Heart right ventricle (tissue), 16 donors: Measurements from ENCODE around the gene STAT6. TPM values are rescaled to one million over a fixed set of nuclear protein-coding genes. Genes with fewer than 3 reads are reported as not detected.
A peak's percentile ranks its signal among the peaks of the same experiment; 100 is the strongest.

Source experiments
- ATAC-seq, 8 donors: fragments of 200-7000 bp; cut with Tn5 transposase; one replicate each; pipeline ENCODE4 v1.9.1; 2020; ENCODE audit warnings: mild to moderate bottlenecking in 8 of 8, moderate library complexity in 8 of 8, moderate number of reproducible peaks in 1 of 8
- DNase-seq, 2 donors: peaks; one replicate each; pipeline ENCODE4 v3.0.0-alpha.2; 2020
- H3K27ac ChIP-seq, 10 donors: fragments of 200-600 bp; sonication (generic) in 2 of 10; one replicate each; pipeline versions ENCODE4 v1.5.0 to v1.8.0; 2020 to 2022; ENCODE audit warnings: mild to moderate bottlenecking in 3 of 10
- H3K27me3 ChIP-seq, 7 donors: fragments of 200-600 bp; one replicate each; pipeline ENCODE4 v1.8.0; 2021 to 2022; ENCODE audit warnings: mild to moderate bottlenecking in 2 of 7
- H3K36me3 ChIP-seq, 9 donors: fragments of 200-600 bp; sonication (generic) in 1 of 9; one replicate each; pipeline versions ENCODE4 v1.5.0 to v1.8.0; 2020 to 2022; ENCODE audit warnings: mild to moderate bottlenecking in 2 of 9
- H3K4me1 ChIP-seq, 9 donors: fragments of 200-600 bp; sonication (generic) in 1 of 9; one replicate each; pipeline versions ENCODE4 v1.5.0 to v1.8.0; 2020 to 2022; ENCODE audit warnings: mild to moderate bottlenecking in 4 of 9
- H3K4me3 ChIP-seq, 10 donors: fragments of 200-600 bp; sonication (generic) in 2 of 10; one replicate each; pipeline versions ENCODE4 v1.5.0 to v1.8.0; 2020 to 2022; ENCODE audit warnings: mild to moderate bottlenecking in 7 of 10, moderate library complexity in 2 of 10
- H3K9me3 ChIP-seq, 11 donors: fragments of 200-600 bp in 10 of 11; sonication (generic) in 2 of 11; one replicate each; pipeline versions ENCODE4 v1.5.0 to v1.8.0; 2013 to 2022; ENCODE audit warnings: mild to moderate bottlenecking in 2 of 11, control low read depth in 1 of 11, moderate library complexity in 1 of 11
- CTCF ChIP-seq, 9 donors: fragments of 200-600 bp; sonication (generic) in 2 of 9; IDR thresholded peaks; one replicate each; pipeline versions ENCODE4 v1.5.0 to v1.8.0; 2021 to 2022; ENCODE audit warnings: antibody characterized with exemption in 9 of 9, mild to moderate bottlenecking in 5 of 9, moderate library complexity in 1 of 9
- WGBS, 2 donors: extraction: QIAGEN DNeasy Blood & Tissue Kit; methylation state at CpG; one replicate each; pipeline ENCODE4 v1.1.7; 2013; ENCODE audit warnings: inconsistent platforms in 1 of 2; 5-methylcytosine and 5-hydroxymethylcytosine counted together
- intact Hi-C, 10 donors: fragments of 100-400 bp; cut with DNase I; formaldehyde crosslinking; loops; one replicate each; pipeline versions ENCODE4 v1.11.1 to v1.14.2; 2022
- polyA plus RNA-seq, 2 donors: library from polyadenylated mRNA; stranded (reverse); fragments of 200-250 nt; gene quantifications; one replicate each; pipeline ENCODE4 v1.2.3, GENCODE V29; 2013
- total RNA-seq, 10 donors: library from RNA; stranded (reverse); fragmentation: NEBNext Ultra II Directional in 3 of 10; extraction: Animal tissue kit (Norgen Biotek cat#: 25700) in 3 of 10; gene quantifications; one replicate each; pipeline versions ENCODE4 v1.2.1 to v1.2.4, GENCODE V29; 2021 to 2023
- donor health status: Arrhythmogenic right ventricular cardiomyopathy.
- donor health status: ischemic (EF 13 %, LVEDD 7.1; RV severe dilation, severe dysfunction).
- donor health status: healthy with polysubstance abuse.
- donor health status: DM: no; HTN: yes; CAD: no.
- donor health status: DM: no; HTN: no; CAD: no.
- donor health status: ischemic (EF 25% LVEDD 6.9; RV normal size, moderate dysfunction).
- donor health status: ischemic (EF 25% LVEDD 5.7; RV mildly dilated, moderate dysfunction).
- donor health status: healthy.
- donor health status: DM: yes; HTN: yes; CAD: no.
- donor health status: Ischemic cardiomyopathy.
- donor health status: ischemic (EF 35%, LVEDD 5.7; RV mildly dilated, moderate dysfunction).
- donor health status: nonischemic (EF 11% LVEDD 7.7; RV severe dilation, severe dysfunction).
- donor health status: DM: yes; HTN: yes; CAD: no.
- donor health status: PGD.
- donor health status: ischemic (EF 29% LVEDD 5.4; RV normal size, mild dysfunction).
- donor health status: nonischemic (EF 23%, LVEDD 6.1; RV moderate dilation, normal function).

STAT6 gene
- total and polyA plus RNA-seq, 12 donors: 23.3 to 77.8 (median 38.0) TPM

GRCh38 chr12:57159311-57159710 lies 48.1 kb upstream of the STAT6 start:
- ATAC-seq: peak in 5 of 8 donors; percentile 2 to 33 (median 21)
- H3K36me3 ChIP-seq: peaks cover 0 to 100% (median 73%) of the 10 kb centered on the region in 9 donors
- no peaks in the 10 kb centered on the region for H3K9me3 ChIP-seq
- DNase-seq: no peak
- intact Hi-C loops: no loop called here
- no peak for TF ChIP-seq CTCF (IDR thresholded peaks at IDR 0.05)
- 84 to 85% methylated on average over 4 of the region's 4 CpGs for WGBS, 2 donors
- no peak overlapping the region for H3K4me3 ChIP-seq
- H3K4me1 ChIP-seq: peaks cover 0 to 80% (median 11%) of the 10 kb centered on the region in 9 donors
- peak overlapping the region in 5 of 10 donors; percentile 9 to 91 (median 41) for H3K27ac ChIP-seq
- no peaks in the 10 kb centered on the region for H3K27me3 ChIP-seq

DNA sequence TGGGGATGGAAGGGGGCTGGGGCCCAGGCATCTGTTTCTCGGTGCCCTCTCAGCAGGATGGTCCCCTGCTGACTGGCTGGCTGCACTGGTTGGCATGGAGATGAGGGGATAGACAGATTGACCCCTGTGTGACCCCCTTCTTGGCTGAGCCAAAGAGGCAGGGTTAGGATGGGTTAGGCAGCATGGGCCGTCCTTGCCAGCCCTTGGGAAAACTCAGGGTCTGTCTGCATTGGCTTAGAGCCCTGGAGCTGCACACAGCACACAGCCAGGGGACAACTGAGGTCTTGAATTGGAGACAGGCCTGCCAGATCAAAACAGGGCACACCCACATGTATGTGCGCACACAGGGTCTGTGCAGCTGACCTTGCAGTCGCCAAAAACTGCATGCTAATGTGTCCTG lies 47.5 kb upstream of the STAT6 start:
- no peak for TF ChIP-seq CTCF (IDR thresholded peaks at IDR 0.05)
- Histone ChIP-seq H3K4me1 (peaks cover 0 to 86% (median 11%) of the 10 kb centered on the region in 9 donors), H3K27me3 (no peaks in the 10 kb centered on the region), H3K9me3 (no peaks in the 10 kb centered on the region), H3K27ac (peak overlapping the region in 6 of 10 donors; percentile 2 to 91 (median 28)), H3K4me3 (no peak overlapping the region), H3K36me3 (peaks cover 0 to 100% (median 72%) of the 10 kb centered on the region in 9 donors)
- intact Hi-C loops: no loop called here
- 56 to 69% methylated on average over 4 of the region's 4 CpGs for WGBS, 2 donors
- ATAC-seq (peak in 5 of 8 donors; percentile 7 to 32 (median 18)), DNase-seq (no peak)

DNA sequence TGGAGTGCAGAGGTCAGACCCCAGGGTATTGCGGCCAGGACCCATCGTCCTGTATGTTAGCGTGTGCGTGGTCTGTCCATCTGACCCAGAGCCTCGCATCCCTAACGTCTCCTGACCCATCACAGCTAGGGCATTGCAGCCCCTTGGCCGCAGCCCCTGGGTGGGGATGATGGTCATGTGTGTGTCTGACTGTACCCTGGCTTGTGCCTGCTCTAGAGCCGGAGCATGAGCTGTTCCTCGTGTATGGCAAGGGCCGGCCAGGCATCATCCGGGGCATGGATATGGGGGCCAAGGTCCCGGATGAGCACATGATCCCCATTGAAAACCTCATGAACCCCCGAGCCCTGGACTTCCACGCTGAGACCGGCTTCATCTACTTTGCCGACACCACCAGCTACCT lies 47.0 kb upstream of the STAT6 start:
- intact Hi-C loops: no loop called here
- TF ChIP-seq CTCF (IDR thresholded peaks at IDR 0.05): no peak
- Histone ChIP-seq H3K9me3 (no peaks in the 10 kb centered on the region), H3K4me3 (no peak overlapping the region), H3K4me1 (peaks cover 0 to 88% (median 14%) of the 10 kb centered on the region in 9 donors), H3K27me3 (no peaks in the 10 kb centered on the region), H3K36me3 (peaks cover 0 to 99% (median 67%) of the 10 kb centered on the region in 9 donors), H3K27ac (peak overlapping the region in 5 of 10 donors; percentile 2 to 91 (median 47))
- WGBS, 2 donors: 88 to 93% methylated on average over 16 of the region's 16 CpGs
- DNase-seq (no peak), ATAC-seq (peak in 2 of 8 donors; percentile 7 to 11)

- ATAC-seq: peak in 4 of 8 donors; percentile 18 to 55 (median 34)
- H3K36me3 ChIP-seq: peaks cover 0 to 99% (median 62%) of the 10 kb centered on the region in 9 donors
- TF ChIP-seq CTCF (IDR thresholded peaks at IDR 0.05): no peak
- no peaks in the 10 kb centered on the region for H3K27me3 ChIP-seq
- peaks cover 3 to 88% (median 19%) of the 10 kb centered on the region in 9 donors for H3K4me1 ChIP-seq
- no peaks in the 10 kb centered on the region for H3K9me3 ChIP-seq
- no peak for DNase-seq
- H3K27ac ChIP-seq: peak overlapping the region in 3 of 10 donors; percentile 47 to 91 (median 60)
- WGBS, 2 donors: 85 to 92% methylated on average over 5 of the region's 5 CpGs
- intact Hi-C loops: no loop called here
- no peak overlapping the region for H3K4me3 ChIP-seq
Measured at GRCh38 chr12:57157588-57158173, 46.5 kb upstream of the STAT6 start.
